H1 (cell line): ENCODE results near the gene TACR2. TPM values are rescaled to one million over a fixed set of nuclear protein-coding genes. Genes with fewer than 3 reads are reported as not detected.

Experiments used
- CTCF ChIA-PET: fragments of 300-600 bp; sonication (Branson Sonifier 250); formaldehyde crosslinking; loops from one replicate; lab custom pipeline; 2021; ENCODE audit not compliant: partially characterized antibody; lab: Charles Lee
- POLR2A ChIA-PET: fragments of 300-600 bp; sonication (Branson Sonifier 250); formaldehyde crosslinking; loops from one replicate; lab custom pipeline; 2021; ENCODE audit warnings: inconsistent platforms; ENCODE audit not compliant: partially characterized antibody; lab: Charles Lee
- DNase-seq, 2 experiments: peaks; one replicate each; pipeline versions ENCODE4 v3.0.0 to v3.0.0-alpha.2; 2010 to 2022; ENCODE audit warnings: low spot score in 2 of 2, low read depth in 1 of 2, mixed read lengths in 1 of 2
- FAIRE-seq: peaks from 2 replicates; lab custom pipeline; 2011; peaks lifted over from hg19 to GRCh38; lab: Jason Lieb, UNC
- H2AFZ ChIP-seq: 2 replicates; pipeline ENCODE4 v1.8.1; 2012; ENCODE audit warnings: low read length, inconsistent platforms
- H2AK5ac ChIP-seq: 2 replicates; pipeline ENCODE4 v1.6.1; 2013; ENCODE audit warnings: low read depth, low read length
- H2BK120ac ChIP-seq: replicated peaks from 2 replicates; pipeline ENCODE3; 2013; ENCODE audit warnings: low read depth, low read length, inconsistent platforms
- H2BK12ac ChIP-seq: 2 replicates; pipeline ENCODE4 v1.6.1; 2013; ENCODE audit warnings: low read depth, low read length
- H2BK15ac ChIP-seq: 2 replicates; pipeline ENCODE4 v1.6.1; 2013; ENCODE audit warnings: low read length
- H2BK20ac ChIP-seq: 2 replicates; pipeline ENCODE4 v1.6.1; 2013; ENCODE audit warnings: low read length
- H2BK5ac ChIP-seq: 2 replicates; pipeline ENCODE4 v1.6.1; 2013; ENCODE audit warnings: low read depth, low read length
- H3K14ac ChIP-seq: 2 replicates; pipeline ENCODE4 v1.6.1; 2013; ENCODE audit warnings: inconsistent platforms; ENCODE audit not compliant: insufficient read length
- H3K18ac ChIP-seq: 2 replicates; pipeline ENCODE4 v1.6.1; 2013; ENCODE audit warnings: low read length; ENCODE audit errors: extremely low read depth
- H3K23ac ChIP-seq: 2 replicates; pipeline ENCODE4 v1.6.1; 2013; ENCODE audit warnings: inconsistent platforms; ENCODE audit not compliant: insufficient read length
- H3K23me2 ChIP-seq: 2 replicates; pipeline ENCODE4 v1.6.1; 2013; ENCODE audit warnings: low read depth, low read length
- H3K27ac ChIP-seq: 2 replicates; pipeline ENCODE4 v1.6.1; 2011; ENCODE audit warnings: low read depth, low read length, inconsistent platforms
- H3K27me3 ChIP-seq, 4 experiments: replicated peaks in 1 of 4; 1 replicate in 1 of 4; 2 replicates in 3 of 4; pipeline versions ENCODE4 v1.6.1 to v1.8.1; 2011 to 2013; ENCODE audit warnings: low read length in 3 of 4, mild to moderate bottlenecking in 3 of 4, inconsistent platforms in 2 of 4, mixed read lengths in 2 of 4, moderate library complexity in 1 of 4; ENCODE audit not compliant: control insufficient read depth in 3 of 4, insufficient read depth in 3 of 4; ENCODE audit errors: extremely low read depth in 1 of 4
- H3K36me3 ChIP-seq, 4 experiments: 2 replicates each; pipeline versions ENCODE4 v1.6.1 to v1.8.1; 2011 to 2013; ENCODE audit warnings: mild to moderate bottlenecking in 4 of 4, low read length in 3 of 4, moderate library complexity in 2 of 4, control low read depth in 1 of 4, inconsistent platforms in 1 of 4; ENCODE audit not compliant: insufficient read depth in 4 of 4, control insufficient read depth in 2 of 4
- H3K4ac ChIP-seq: replicated peaks from 2 replicates; pipeline ENCODE3; 2013; ENCODE audit warnings: low read length, low read depth, mixed read lengths, inconsistent platforms; ENCODE audit not compliant: insufficient read length
- H3K4me1 ChIP-seq, 4 experiments: replicated peaks in 1 of 4; 1 replicate in 1 of 4; 2 replicates in 3 of 4; pipeline versions ENCODE4 v1.6.1 to v1.8.1; 2011 to 2013; ENCODE audit warnings: low read length in 3 of 4, inconsistent platforms in 2 of 4, mixed read lengths in 1 of 4; ENCODE audit not compliant: insufficient read depth in 4 of 4, control insufficient read depth in 3 of 4
- H3K4me2 ChIP-seq, 2 experiments: 2 replicates each; pipeline versions ENCODE4 v1.6.1 to v1.8.1; 2011 to 2013; ENCODE audit warnings: low read depth in 2 of 2, low read length in 2 of 2, control low read depth in 1 of 2, inconsistent platforms in 1 of 2, mild to moderate bottlenecking in 1 of 2; ENCODE audit not compliant: insufficient read depth in 1 of 2
- H3K4me3 ChIP-seq, 4 experiments: fragments of 200-600, 300-600 bp in 1 of 4; sonication (generic), shearing (Covaris generic), sonication (Bioruptor Twin) in 1 of 4; 2 replicates each; pipeline versions ENCODE4 v1.5.1 to v1.8.1; 2011 to 2016; ENCODE audit warnings: low read length in 4 of 4, low read depth in 3 of 4, control low read depth in 2 of 4, inconsistent platforms in 2 of 4, mild to moderate bottlenecking in 2 of 4, mixed read lengths in 1 of 4, moderate library complexity in 1 of 4; ENCODE audit not compliant: insufficient read depth in 2 of 4; ENCODE audit errors: extremely low read depth in 1 of 4
- H3K56ac ChIP-seq: replicated peaks from 2 replicates; pipeline ENCODE3; 2013; ENCODE audit warnings: low read depth, mild to moderate bottlenecking, mixed read lengths, low read length, inconsistent platforms; ENCODE audit not compliant: insufficient read length
- H3K79me1 ChIP-seq: 2 replicates; pipeline ENCODE4 v1.6.1; 2013; ENCODE audit warnings: low read depth, low read length, control low read depth
- H3K79me2 ChIP-seq, 2 experiments: 2 replicates each; pipeline versions ENCODE4 v1.6.1 to v1.8.1; 2012 to 2013; ENCODE audit warnings: low read length in 2 of 2, mild to moderate bottlenecking in 2 of 2, inconsistent platforms in 1 of 2; ENCODE audit not compliant: insufficient read depth in 2 of 2, control insufficient read depth in 1 of 2
- H3K9ac ChIP-seq, 4 experiments: replicated peaks in 1 of 4; 1 replicate in 1 of 4; 2 replicates in 3 of 4; pipeline versions ENCODE4 v1.6.1 to v1.8.1; 2011 to 2013; ENCODE audit warnings: low read depth in 3 of 4, low read length in 3 of 4, control low read depth in 2 of 4, mild to moderate bottlenecking in 2 of 4, moderate library complexity in 2 of 4, inconsistent platforms in 1 of 4; ENCODE audit errors: extremely low read depth in 1 of 4
- H3K9me3 ChIP-seq, 2 experiments: 2 replicates each; pipeline versions ENCODE4 v1.6.1 to v1.8.1; 2012 to 2013; ENCODE audit warnings: mild to moderate bottlenecking in 2 of 2, moderate library complexity in 2 of 2, control low read depth in 1 of 2, inconsistent platforms in 1 of 2, low read depth in 1 of 2, low read length in 1 of 2, mixed read lengths in 1 of 2; ENCODE audit not compliant: insufficient read depth in 2 of 2
- H4K20me1 ChIP-seq, 2 experiments: replicated peaks in 1 of 2; 2 replicates each; pipeline versions ENCODE3 to v1.8.1; 2011 to 2013; ENCODE audit warnings: inconsistent platforms in 2 of 2, low read length in 2 of 2, mild to moderate bottlenecking in 1 of 2; ENCODE audit not compliant: insufficient read depth in 2 of 2, control insufficient read depth in 1 of 2
- H4K5ac ChIP-seq: 2 replicates; pipeline ENCODE4 v1.6.1; 2013; ENCODE audit warnings: low read length, low read depth, mixed read lengths, inconsistent platforms; ENCODE audit not compliant: insufficient read length
- H4K8ac ChIP-seq: 2 replicates; pipeline ENCODE4 v1.8.0; 2013; ENCODE audit warnings: mild to moderate bottlenecking, moderate library complexity, low read length, inconsistent platforms; ENCODE audit not compliant: insufficient read depth; ENCODE audit errors: extremely low read depth
- H4K91ac ChIP-seq: replicated peaks from 2 replicates; pipeline ENCODE3; 2013; ENCODE audit warnings: low read length, mixed read lengths, inconsistent platforms; ENCODE audit not compliant: insufficient read length
- CBX5 ChIP-seq: fragments of 300-800, 300-1000 bp; sonication (generic); IDR thresholded peaks from 2 replicates; pipeline ENCODE4 v1.7.1; 2016; ENCODE audit warnings: antibody characterized with exemption, low read length, low read depth
- CBX8 ChIP-seq: fragments of 300-800, 300-1000 bp; sonication (generic); IDR thresholded peaks from 2 replicates; pipeline ENCODE4 v1.7.1; 2016; ENCODE audit warnings: low read depth, low read length, borderline replicate concordance
- CTCF ChIP-seq, 3 experiments: IDR thresholded peaks; 1 replicate in 2 of 3; 2 replicates in 1 of 3; pipeline versions ENCODE4 v1.5.1 to v1.6.1; 2011; ENCODE audit warnings: low read length in 3 of 3, mild to moderate bottlenecking in 3 of 3, inconsistent platforms in 2 of 3, low read depth in 1 of 3, moderate library complexity in 1 of 3; ENCODE audit not compliant: insufficient read depth in 1 of 3; ENCODE audit errors: control extremely low read depth in 1 of 3
- JUN ChIP-seq: IDR thresholded peaks from 2 replicates; pipeline ENCODE4 v1.6.1; 2011; ENCODE audit warnings: low read depth, mild to moderate bottlenecking, improper control_type of control experiment, low read length
- KDM1A ChIP-seq: fragments of 200-600, 300-600 bp; sonication (generic); IDR thresholded peaks from 2 replicates; pipeline ENCODE4 v1.7.1; 2016; ENCODE audit warnings: mild to moderate bottlenecking, low read length, borderline replicate concordance
- NRF1 ChIP-seq: IDR thresholded peaks from 2 replicates; pipeline ENCODE4 v1.6.1; 2011; ENCODE audit warnings: mild to moderate bottlenecking, low read depth, low read length, improper control_type of control experiment
- RFX5 ChIP-seq: IDR thresholded peaks from 2 replicates; pipeline ENCODE4 v1.6.1; 2011; ENCODE audit warnings: low read depth, low read length, improper control_type of control experiment, borderline replicate concordance
- SIX5 ChIP-seq: IDR thresholded peaks from 2 replicates; pipeline ENCODE4 v1.6.1; 2011; ENCODE audit warnings: mild to moderate bottlenecking, low read depth, low read length
- SRF ChIP-seq: IDR thresholded peaks from 2 replicates; pipeline ENCODE4 v1.6.1; 2011; ENCODE audit warnings: mild to moderate bottlenecking, low read depth, low read length, moderate library complexity
- SUZ12 ChIP-seq: fragments of 200-600 bp; sonication (generic); IDR thresholded peaks from 2 replicates; pipeline ENCODE4 v1.6.1; 2012; ENCODE audit warnings: mild to moderate bottlenecking, inconsistent platforms, low read length, moderate library complexity, mixed read lengths
- TAF1 ChIP-seq: IDR thresholded peaks from 2 replicates; pipeline ENCODE4 v1.6.1; 2011; ENCODE audit warnings: mild to moderate bottlenecking, low read depth, low read length
- WGBS, 2 experiments: shearing (Covaris generic) in 1 of 2; methylation state at CpG; one replicate each; pipeline versions ENCODE4 v1.1.6 to v1.1.7; 2013 to 2015; ENCODE audit warnings: low lambda C conversion rate in 2 of 2, mixed read lengths in 2 of 2, inconsistent platforms in 1 of 2, low coverage in 1 of 2, missing lambda C conversion rate in 1 of 2; ENCODE audit not compliant: insufficient replicate concordance in 2 of 2, insufficient coverage in 1 of 2, insufficient read length in 1 of 2; ENCODE audit errors: extremely low coverage in 1 of 2, missing lambda C conversion rate in 1 of 2; 5-methylcytosine and 5-hydroxymethylcytosine counted together
- polyA plus RNA-seq, 7 experiments: library from polyadenylated mRNA; depleted of rRNA in 3 of 7; stranded (reverse) in 5 of 7; unstranded in 2 of 7; fragments of >200 nt in 5 of 7; fragments of 200-250 nt in 2 of 7; gene quantifications; 1 replicate in 5 of 7; 2 replicates in 1 of 7; 4 replicates in 1 of 7; pipeline versions ENCODE4 v1.2.1 to v1.2.3, GENCODE V29; 2011 to 2013; ENCODE audit warnings: missing spikeins in 2 of 7, mixed read lengths in 2 of 7
- total RNA-seq: library from RNA; stranded (reverse); fragmentation: NEBNext Ultra II Directional; extraction: Animal tissue kit (Norgen Biotek cat#: 25700); gene quantifications from 2 replicates; pipeline ENCODE4 v1.2.1, GENCODE V29; 2021

Gene TACR2
- total and polyA plus RNA-seq, 2 of the 8 experiments (the other 6 are each of a cell fraction or from before 2014, with no cell fraction given) = 0.06 TPM; not detected in 1

GRCh38 chr10:69356187-69356586 is 60.5 kb downstream of the TACR2 start:
- H3K4me2 ChIP-seq = no peak overlapping the region
- no peak overlapping the region for H4K8ac ChIP-seq
- H3K4ac ChIP-seq = no peak overlapping the region
- peaks cover 2 to 12% (median 7%) of the 10 kb centered on the region in 4 experiments; a peak in 6 of 7 replicates for H3K4me1 ChIP-seq
- H3K18ac ChIP-seq = no peak overlapping the region
- H3K9me3 ChIP-seq = no peaks in the 10 kb centered on the region
- H3K27me3 ChIP-seq = no peaks in the 10 kb centered on the region
- no peak overlapping the region for H2AK5ac ChIP-seq
- ChIA-PET CTCF (interaction anchor here (0.7 to 5.1 kb wide), 3 partner anchors 8 to 35 kb away, joined by 4 to 24 read pairs (median 5); no protein-coding TSS in a partner anchor), POLR2A (interaction anchor here (0.9 kb wide), 1 partner anchor 11 kb away, joined by 3 read pairs; no protein-coding TSS in a partner anchor)
- 93% methylated on average over 2 of the region's 2 CpGs; no CpG with 5 or more reads in 1 of the 2 experiments for WGBS, 2 experiments
- no peak overlapping the region for H3K9ac ChIP-seq
- no peak overlapping the region for H2BK5ac ChIP-seq
- no peak overlapping the region for H2AFZ ChIP-seq
- no peak overlapping the region for H3K4me3 ChIP-seq
- H3K14ac ChIP-seq = no peak overlapping the region
- peaks cover 0 to 70% of the 10 kb centered on the region in 2 experiments; a peak in 2 of 4 replicates for H3K79me2 ChIP-seq
- no peak for TF ChIP-seq SUZ12
- TF ChIP-seq SIX5 = no peak
- no peak for TF ChIP-seq KDM1A
- TF ChIP-seq JUN = no peak
- no peak for TF ChIP-seq RFX5
- no peak for TF ChIP-seq CBX8
- no peak for TF ChIP-seq NRF1
- no peak for TF ChIP-seq CBX5
- TF ChIP-seq SRF = no peak
- TF ChIP-seq TAF1 = no peak
- no peak for TF ChIP-seq CTCF (IDR thresholded peaks at IDR 0.05; ENCODE audit: control extremely low read depth in 1 of 3, insufficient read depth in 1 of 3, low read depth in 1 of 3, low read length in 3 of 3)
- peaks cover 3 to 6% of the 10 kb centered on the region in 2 experiments for H4K20me1 ChIP-seq
- H2BK15ac ChIP-seq = no peak overlapping the region
- FAIRE-seq (no peak), DNase-seq (no peak)
- H2BK20ac ChIP-seq = no peak overlapping the region
- no peak overlapping the region for H4K5ac ChIP-seq
- H3K36me3 ChIP-seq = peaks cover 2 to 8% (median 6%) of the 10 kb centered on the region in 4 experiments; a peak in 4 of 8 replicates
- H2BK12ac ChIP-seq = no peak overlapping the region
- H3K23me2 ChIP-seq = no peaks in the 10 kb centered on the region
- H3K23ac ChIP-seq = no peak overlapping the region
- no peak overlapping the region for H4K91ac ChIP-seq
- H3K56ac ChIP-seq = no peak overlapping the region
- no peak overlapping the region for H3K27ac ChIP-seq
- peaks cover 4% of the 10 kb centered on the region for H3K79me1 ChIP-seq
- no peak overlapping the region for H2BK120ac ChIP-seq
